H1 (cell line): ENCODE data around the gene BRCC3. TPM values are rescaled to one million over a fixed set of nuclear protein-coding genes. Genes with fewer than 3 reads are reported as not detected.

ENCODE experiments used
- CBX5 ChIP-seq: fragments of 300-800, 300-1000 bp; sonication (generic); IDR thresholded peaks from 2 replicates; pipeline ENCODE4 v1.7.1; 2016; ENCODE audit warnings: antibody characterized with exemption, low read length, low read depth
- CHD1 ChIP-seq: IDR thresholded peaks from 2 replicates; pipeline ENCODE4 v1.6.1; 2012; ENCODE audit warnings: low read depth, low read length, improper control_type of control experiment
- MAX ChIP-seq: IDR thresholded peaks from 2 replicates; pipeline ENCODE4 v1.6.1; 2012; ENCODE audit warnings: inconsistent platforms
- SIRT6 ChIP-seq: IDR thresholded peaks from one replicate; pipeline ENCODE4 v1.7.1; 2012; ENCODE audit warnings: low read length, inconsistent platforms
- SP1 ChIP-seq: IDR thresholded peaks from 2 replicates; pipeline ENCODE4 v1.6.1; 2011; ENCODE audit warnings: low read depth, low read length
- TAF1 ChIP-seq: IDR thresholded peaks from 2 replicates; pipeline ENCODE4 v1.6.1; 2011; ENCODE audit warnings: mild to moderate bottlenecking, low read depth, low read length
- YY1 ChIP-seq: IDR thresholded peaks from 2 replicates; pipeline ENCODE4 v1.6.1; 2011; ENCODE audit warnings: low read depth, mild to moderate bottlenecking, low read length
- polyA plus RNA-seq, 7 experiments: library from polyadenylated mRNA; depleted of rRNA in 3 of 7; stranded (reverse) in 5 of 7; unstranded in 2 of 7; fragments of >200 nt in 5 of 7; fragments of 200-250 nt in 2 of 7; gene quantifications; 1 replicate in 5 of 7; 2 replicates in 1 of 7; 4 replicates in 1 of 7; pipeline versions ENCODE4 v1.2.1 to v1.2.3, GENCODE V29; 2011 to 2013; ENCODE audit warnings: missing spikeins in 2 of 7, mixed read lengths in 2 of 7
- total RNA-seq: library from RNA; stranded (reverse); fragmentation: NEBNext Ultra II Directional; extraction: Animal tissue kit (Norgen Biotek cat#: 25700); gene quantifications from 2 replicates; pipeline ENCODE4 v1.2.1, GENCODE V29; 2021

Gene BRCC3
- total and polyA plus RNA-seq, 2 of the 8 experiments (the other 6 are each of a cell fraction or from before 2014, with no cell fraction given) = 13.1 to 23.2 TPM

- TF ChIP-seq MAX (no peak), CHD1 (no peak), SP1 (no peak), CBX5 (no peak), SIRT6 (no peak), TAF1 (no peak), YY1 (no peak)
Measured at GRCh38 chrX:155115174-155115819, 44.0 kb downstream of the BRCC3 start (continued).
